Thymus (tissue), 11 donors: ENCODE results near the gene CCDC88B. TPM values are rescaled to one million over a fixed set of nuclear protein-coding genes. Genes with fewer than 3 reads are reported as not detected.
"Not testable (repeated sequence)": the region's sequence is repeated elsewhere in the genome, so short reads cannot be mapped to it uniquely, and the experiment has no call there.

Source experiments
- DNase-seq, 9 donors: peaks; one replicate each; pipeline ENCODE4 v3.0.0-alpha.2; 2013; ENCODE audit warnings: low spot score in 9 of 9, low read depth in 6 of 9, missing footprints in 1 of 9
- H3K27ac ChIP-seq, 2 donors: one replicate each; pipeline ENCODE4 v1.5.1; 2013; ENCODE audit warnings: control low read depth in 1 of 2, low read depth in 1 of 2, low read length in 1 of 2, mild to moderate bottlenecking in 1 of 2, moderate library complexity in 1 of 2
- H3K27me3 ChIP-seq, 2 donors: one replicate each; pipeline ENCODE4 v1.5.1; 2013; ENCODE audit warnings: low read length in 1 of 2; ENCODE audit not compliant: control insufficient read depth in 2 of 2, insufficient read depth in 1 of 2
- H3K36me3 ChIP-seq, 2 donors: one replicate each; pipeline ENCODE4 v1.5.1; 2013; ENCODE audit warnings: low read length in 1 of 2, mild to moderate bottlenecking in 1 of 2, moderate library complexity in 1 of 2; ENCODE audit not compliant: control insufficient read depth in 2 of 2, insufficient read depth in 2 of 2
- H3K4me1 ChIP-seq, 2 donors: one replicate each; pipeline ENCODE4 v1.5.1; 2013; ENCODE audit warnings: low read length in 2 of 2; ENCODE audit not compliant: control insufficient read depth in 2 of 2, insufficient read depth in 2 of 2
- H3K4me3 ChIP-seq, 2 donors: one replicate each; pipeline ENCODE4 v1.5.1; 2013; ENCODE audit warnings: low read length in 2 of 2, control low read depth in 1 of 2, mild to moderate bottlenecking in 1 of 2
- H3K9me3 ChIP-seq, 2 donors: one replicate each; pipeline ENCODE4 v1.5.1; 2013; ENCODE audit warnings: low read length in 1 of 2, mild to moderate bottlenecking in 1 of 2; ENCODE audit not compliant: control insufficient read depth in 2 of 2, insufficient read depth in 1 of 2
- WGBS: extraction: QIAGEN DNeasy Blood & Tissue Kit; methylation state at CpG from one replicate; pipeline ENCODE4 v1.1.7; 2013; 5-methylcytosine and 5-hydroxymethylcytosine counted together
- polyA plus RNA-seq: library from polyadenylated mRNA; stranded (reverse); fragments of 200-250 nt; gene quantifications from one replicate; pipeline ENCODE4 v1.2.3, GENCODE V29; 2013
- total RNA-seq: library from RNA; stranded (reverse); fragments of 120-200 nt; gene quantifications from one replicate; pipeline ENCODE4 v1.2.4, GENCODE V29; 2013
- donor health status: healthy.

Gene CCDC88B
- total and polyA plus RNA-seq, 2 donors, result 26.9 to 480 TPM

GRCh38 chr11:64313491-64314145, 26.4 kb upstream of the CCDC88B start:
- peaks cover 4 to 23% of the 10 kb centered on the region in 2 donors for H3K4me1 ChIP-seq
- no peak for DNase-seq
- 95% methylated on average over 18 of the region's 18 CpGs for WGBS
- H3K36me3 ChIP-seq, result peaks cover 35 to 36% of the 10 kb centered on the region in 2 donors
- H3K27ac ChIP-seq, result no peak overlapping the region
- no peaks in the 10 kb centered on the region for H3K27me3 ChIP-seq
- H3K9me3 ChIP-seq, result peaks cover 1 to 4% of the 10 kb centered on the region in 2 donors
- no peak overlapping the region for H3K4me3 ChIP-seq

DNA sequence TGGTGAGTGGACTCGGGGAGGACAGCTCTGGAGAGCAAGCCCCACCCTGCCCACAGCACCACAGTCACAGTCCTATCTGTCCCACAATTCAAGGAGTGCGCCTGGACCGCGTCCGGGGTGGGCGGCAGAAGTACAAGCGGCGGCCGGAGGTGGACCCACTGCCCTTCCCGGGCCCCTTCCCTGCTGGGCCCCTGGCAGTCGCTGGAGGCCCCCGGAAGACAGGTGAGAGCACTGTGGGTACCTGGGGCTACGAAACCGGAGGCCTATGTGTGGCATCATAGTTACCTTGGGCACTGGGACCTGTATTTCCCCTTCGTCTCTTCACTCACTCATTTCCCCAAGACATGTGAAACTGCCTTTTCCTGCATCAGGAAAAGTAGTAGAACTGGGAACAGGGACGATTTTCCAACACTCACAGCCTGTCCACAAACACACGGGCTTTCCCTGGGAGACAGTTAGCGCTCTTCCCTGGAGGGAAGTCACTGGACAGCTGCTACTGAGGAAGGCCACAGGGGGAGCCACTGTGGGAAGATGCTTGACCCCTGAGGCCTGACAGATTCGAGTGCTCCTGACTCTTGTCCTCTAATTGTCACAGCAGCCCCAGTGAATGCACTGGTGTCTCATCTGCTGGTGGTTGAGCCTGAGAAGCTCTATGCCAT, 25.7 kb upstream of the CCDC88B start:
- peaks cover 1 to 4% of the 10 kb centered on the region in 2 donors for H3K9me3 ChIP-seq
- DNase-seq, result no peak
- peaks cover 32 to 36% of the 10 kb centered on the region in 2 donors for H3K36me3 ChIP-seq
- WGBS, result 97% methylated on average over 19 of the region's 19 CpGs
- H3K27me3 ChIP-seq, result no peaks in the 10 kb centered on the region
- H3K4me3 ChIP-seq, result no peak overlapping the region
- peaks cover 9 to 29% of the 10 kb centered on the region in 2 donors for H3K4me1 ChIP-seq
- no peak overlapping the region for H3K27ac ChIP-seq

- peaks cover 11 to 33% of the 10 kb centered on the region in 2 donors for H3K4me1 ChIP-seq
- H3K36me3 ChIP-seq, result peaks cover 29 to 36% of the 10 kb centered on the region in 2 donors
- no peak overlapping the region for H3K4me3 ChIP-seq
- peaks cover 1 to 4% of the 10 kb centered on the region in 2 donors for H3K9me3 ChIP-seq
- 97% methylated on average over 24 of the region's 24 CpGs for WGBS
- no peak for DNase-seq
- H3K27ac ChIP-seq, result no peak overlapping the region
- no peaks in the 10 kb centered on the region for H3K27me3 ChIP-seq
Measured at GRCh38 chr11:64314805-64315561, 25.0 kb upstream of the CCDC88B start.

DNA sequence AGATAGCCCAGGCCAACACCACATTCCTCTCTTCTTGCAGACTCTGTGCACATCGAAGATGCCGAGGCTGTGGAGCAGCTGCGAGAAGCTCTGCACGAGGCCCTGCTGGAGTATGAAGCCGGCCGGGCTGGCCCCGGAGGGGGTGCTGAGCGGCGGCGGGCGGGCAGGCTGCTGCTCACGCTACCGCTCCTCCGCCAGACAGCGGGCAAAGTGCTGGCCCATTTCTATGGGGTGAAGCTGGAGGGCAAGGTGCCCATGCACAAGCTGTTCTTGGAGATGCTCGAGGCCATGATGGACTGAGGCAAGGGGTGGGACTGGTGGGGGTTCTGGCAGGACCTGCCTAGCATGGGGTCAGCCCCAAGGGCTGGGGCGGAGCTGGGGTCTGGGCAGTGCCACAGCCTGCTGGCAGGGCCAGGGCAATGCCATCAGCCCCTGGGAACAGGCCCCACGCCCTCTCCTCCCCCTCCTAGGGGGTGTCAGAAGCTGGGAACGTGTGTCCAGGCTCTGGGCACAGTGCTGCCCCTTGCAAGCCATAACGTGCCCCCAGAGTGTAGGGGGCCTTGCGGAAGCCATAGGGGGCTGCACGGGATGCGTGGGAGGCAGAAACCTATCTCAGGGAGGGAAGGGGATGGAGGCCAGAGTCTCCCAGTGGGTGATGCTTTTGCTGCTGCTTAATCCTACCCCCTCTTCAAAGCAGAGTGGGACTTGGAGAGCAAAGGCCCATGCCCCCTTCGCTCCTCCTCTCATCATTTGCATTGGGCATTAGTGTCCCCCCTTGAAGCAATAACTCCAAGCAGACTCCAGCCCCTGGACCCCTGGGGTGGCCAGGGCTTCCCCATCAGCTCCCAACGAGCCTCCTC, 24.1 kb upstream of the CCDC88B start:
- H3K27me3 ChIP-seq, DNase-seq, H3K9me3 ChIP-seq, H3K4me3 ChIP-seq: not testable (repeated sequence)
- Histone ChIP-seq H3K4me1 (peaks cover 11 to 33% of the 10 kb centered on the region in 2 donors), H3K27ac (peak overlapping the region in 1 of 2 donors; percentile 11), H3K36me3 (peaks cover 37 to 39% of the 10 kb centered on the region in 2 donors)
- 95% methylated on average over 25 of the region's 25 CpGs for WGBS

GRCh38 chr11:64316672-64317324, 23.2 kb upstream of the CCDC88B start:
- Histone ChIP-seq H3K36me3 (peaks cover 44% of the 10 kb centered on the region in 2 donors), H3K4me1 (peaks cover 11 to 33% of the 10 kb centered on the region in 2 donors), H3K27ac (peak overlapping the region; percentile 96 to 99), H3K9me3 (peaks cover 1 to 4% of the 10 kb centered on the region in 2 donors), H3K27me3 (no peaks in the 10 kb centered on the region), H3K4me3 (peak overlapping the region; percentile 71 to 96)
- DNase-seq, result peak in 1 of 9 donors; percentile 53
- 12% methylated on average over 32 of the region's 32 CpGs for WGBS

DNA sequence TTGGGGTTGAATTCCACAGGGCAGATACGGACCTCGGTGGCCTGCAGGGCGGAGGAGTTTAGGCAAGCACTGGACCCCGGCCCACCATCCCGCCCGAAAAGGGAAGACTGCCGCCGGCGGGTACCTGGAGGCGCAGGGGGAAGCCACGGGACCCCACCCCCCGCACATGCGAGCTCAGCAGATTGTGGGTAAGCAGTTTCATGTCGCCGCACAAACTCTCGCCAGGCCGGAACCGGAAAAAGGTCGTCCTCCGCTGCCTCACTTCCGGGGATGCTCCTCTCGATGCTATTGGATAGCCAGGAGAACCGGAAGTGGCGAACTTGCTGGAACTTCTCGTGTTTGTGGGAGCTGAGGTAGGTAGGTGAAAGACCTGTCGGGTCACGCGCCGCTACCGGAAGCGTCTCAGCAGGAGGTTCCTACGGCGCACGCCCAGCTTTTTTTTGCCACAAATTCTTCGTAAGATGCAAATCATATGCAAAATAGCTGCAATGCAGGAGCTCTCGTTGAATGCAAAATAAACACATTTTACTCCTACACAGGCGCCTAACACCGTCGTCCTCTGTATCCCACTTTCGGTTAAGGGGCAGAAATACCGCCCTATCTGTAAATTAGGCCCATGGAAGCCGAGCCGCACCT, 22.6 kb upstream of the CCDC88B start, which contains the start of gene TRMT112:
TRMT112 (minus strand) TSS at position 235 of the 636 bp plus-strand sequence; CDS start at position 202, 33 bp downstream.
- Histone ChIP-seq H3K36me3 (peaks cover 43 to 45% of the 10 kb centered on the region in 2 donors), H3K27ac (peak within 1 kb of the TSS; percentile 96 to 99), H3K9me3 (peaks cover 1 to 4% of the 10 kb centered on the region in 2 donors), H3K4me1 (peaks cover 11 to 38% of the 10 kb centered on the region in 2 donors), H3K4me3 (peak within 1 kb of the TSS; percentile 71 to 96), H3K27me3 (no peaks in the 10 kb centered on the region)
- DNase-seq, result peak; percentile 91 to 99 (median 98)
- WGBS, result under 1% methylated on average over 43 of the region's 43 CpGs

GRCh38 chr11:64317961-64318765, 21.8 kb upstream of the CCDC88B start, which contains the start of gene PRDX5:
TSS of gene PRDX5 (plus strand) at chr11:64318121. CDS start at chr11:64318216, 95 bp downstream.
- peak; percentile 89 to 97 (median 94) for DNase-seq
- H3K4me1 ChIP-seq, result peaks cover 15 to 40% of the 10 kb centered on the region in 2 donors
- H3K36me3 ChIP-seq, result peaks cover 38 to 48% of the 10 kb centered on the region in 2 donors

More at GRCh38 chr11:64317961-64318765, 21.8 kb upstream of the CCDC88B start, which contains the start of gene PRDX5:
- H3K4me3 ChIP-seq, result peak within 1 kb of the TSS; percentile 71 to 96
- H3K27ac ChIP-seq, result peak within 1 kb of the TSS; percentile 96 to 99
- peaks cover 1 to 4% of the 10 kb centered on the region in 2 donors for H3K9me3 ChIP-seq
- H3K27me3 ChIP-seq, result no peaks in the 10 kb centered on the region
- under 1% methylated on average over 61 of the region's 61 CpGs for WGBS
